ENCODE measurements around the gene MARCHF10. TPM values are rescaled to one million over a fixed set of nuclear protein-coding genes. Genes with fewer than 3 reads are reported as not detected.

Gene MARCHF10
- total RNA-seq, 2 experiments from 2014 or later, result not detected

DNA sequence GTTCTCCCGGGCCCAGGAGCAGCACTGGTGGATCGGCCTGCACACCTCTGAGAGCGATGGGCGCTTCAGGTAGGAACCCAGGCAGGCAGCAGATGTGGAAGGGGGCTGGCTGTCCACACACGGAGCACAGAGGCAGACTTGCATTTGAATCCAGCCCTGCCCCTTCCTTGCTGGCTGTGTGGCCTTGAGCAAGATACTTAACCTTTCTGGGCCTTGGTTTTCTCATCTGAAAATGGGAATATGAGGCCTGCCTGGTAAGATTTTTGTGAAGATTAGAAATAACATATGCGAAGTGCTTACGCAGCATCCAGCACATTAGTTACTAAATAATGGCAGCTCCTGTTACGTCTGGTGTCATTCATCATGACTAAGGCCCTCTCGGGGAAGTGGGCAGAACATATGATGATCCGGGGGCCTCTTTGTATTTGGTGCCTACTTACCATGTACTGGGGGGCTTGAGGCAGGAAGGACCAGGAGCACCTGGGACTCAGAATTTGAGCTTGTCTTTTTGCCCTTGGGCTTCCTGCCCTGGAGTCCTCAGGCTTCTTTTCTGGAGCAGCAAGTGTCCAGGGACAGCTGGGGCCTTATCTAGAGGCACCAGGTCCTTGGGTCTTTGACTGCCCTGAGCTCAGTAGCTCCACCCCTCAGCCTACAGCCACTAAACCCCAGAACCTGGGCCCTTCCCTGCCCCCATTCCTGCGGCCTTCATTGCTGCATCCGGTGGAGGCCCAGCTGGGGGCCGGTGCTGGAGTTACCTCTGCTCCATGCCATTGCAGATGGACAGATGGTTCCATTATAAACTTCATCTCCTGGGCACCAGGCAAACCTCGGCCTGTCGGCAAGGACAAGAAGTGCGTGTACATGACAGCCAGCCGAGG, 126.8 kb downstream of the MARCHF10 start:
- Mint-ChIP-seq H3K4me1 (no peaks in the 10 kb centered on the region), H3K9me3 (ENCODE audit: low read depth) (no peaks in the 10 kb centered on the region), H3K36me3 (no peaks in the 10 kb centered on the region), H3K27me3 (no peaks in the 10 kb centered on the region), H3K4me3 (no peak overlapping the region), H3K27ac (no peak overlapping the region)
- ATAC-seq (no peak), DNase-seq (no peak)
- CTCF ChIA-PET, result no interaction called here

GRCh38 chr17:62680541-62681052, 127.5 kb downstream of the MARCHF10 start:
- Mint-ChIP-seq H3K4me1 (no peaks in the 10 kb centered on the region), H3K36me3 (no peaks in the 10 kb centered on the region), H3K9me3 (ENCODE audit: low read depth) (no peaks in the 10 kb centered on the region), H3K27me3 (no peaks in the 10 kb centered on the region), H3K4me3 (no peak overlapping the region), H3K27ac (no peak overlapping the region)
- DNase-seq (no peak), ATAC-seq (no peak)
- CTCF ChIA-PET, result no interaction called here

GRCh38 chr17:62679866-62680377, 128.2 kb downstream of the MARCHF10 start:
- CTCF ChIA-PET, result no interaction called here
- H3K36me3 Mint-ChIP-seq, result no peaks in the 10 kb centered on the region

GRCh38 chr17:62678214-62678919, 129.7 kb downstream of the MARCHF10 start:
- CTCF ChIA-PET, result no interaction called here
- DNase-seq (no peak), ATAC-seq (no peak)
- Mint-ChIP-seq H3K27ac (no peak overlapping the region), H3K4me1 (no peaks in the 10 kb centered on the region), H3K27me3 (no peaks in the 10 kb centered on the region), H3K9me3 (ENCODE audit: low read depth) (no peaks in the 10 kb centered on the region), H3K4me3 (no peak overlapping the region), H3K36me3 (no peaks in the 10 kb centered on the region)

More at GRCh38 chr17:62679866-62680377, 128.2 kb downstream of the MARCHF10 start:
- no peaks in the 10 kb centered on the region for H3K9me3 Mint-ChIP-seq (ENCODE audit: low read depth)
- no peaks in the 10 kb centered on the region for H3K27me3 Mint-ChIP-seq
- DNase-seq (no peak), ATAC-seq (no peak)
- H3K4me3 Mint-ChIP-seq, result no peak overlapping the region
- H3K27ac Mint-ChIP-seq, result no peak overlapping the region
- no peaks in the 10 kb centered on the region for H3K4me1 Mint-ChIP-seq

DNA sequence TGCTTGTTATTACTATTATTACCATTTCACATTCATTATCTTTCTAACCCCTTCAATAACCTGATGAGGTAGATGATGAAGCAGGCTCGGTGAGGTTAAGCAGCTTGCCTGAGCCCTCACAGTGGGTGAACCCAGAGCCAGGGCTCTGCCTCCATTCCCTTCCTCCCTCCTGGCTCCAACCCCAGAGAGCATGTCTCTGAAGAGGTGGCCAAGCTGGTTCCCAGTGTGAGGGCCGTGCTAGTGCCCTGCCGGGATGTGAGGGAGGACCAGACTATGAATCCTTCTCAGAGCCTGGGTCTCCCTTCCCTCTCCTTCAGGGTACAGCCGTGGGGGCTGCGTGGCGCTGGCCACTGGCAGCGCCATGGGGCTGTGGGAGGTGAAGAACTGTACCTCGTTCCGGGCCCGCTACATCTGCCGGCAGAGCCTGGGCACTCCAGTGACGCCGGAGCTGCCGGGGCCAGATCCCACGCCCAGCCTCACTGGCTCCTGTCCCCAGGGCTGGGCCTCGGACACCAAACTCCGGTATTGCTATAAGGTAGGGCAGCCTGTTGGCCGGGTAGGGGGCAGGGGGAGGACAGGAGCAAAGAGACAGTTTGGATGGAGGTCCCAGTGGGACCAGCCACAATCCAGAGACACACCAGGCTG, 131.0 kb downstream of the MARCHF10 start:
- no peaks in the 10 kb centered on the region for H3K27me3 Mint-ChIP-seq
- no peaks in the 10 kb centered on the region for H3K9me3 Mint-ChIP-seq (ENCODE audit: low read depth)
- no peaks in the 10 kb centered on the region for H3K4me1 Mint-ChIP-seq
- no peak overlapping the region for H3K27ac Mint-ChIP-seq
- DNase-seq (no peak), ATAC-seq (no peak)
- CTCF ChIA-PET, result no interaction called here
- H3K4me3 Mint-ChIP-seq, result no peak overlapping the region
- no peaks in the 10 kb centered on the region for H3K36me3 Mint-ChIP-seq

- Mint-ChIP-seq H3K9me3 (ENCODE audit: low read depth) (no peaks in the 10 kb centered on the region), H3K4me1 (no peaks in the 10 kb centered on the region), H3K27ac (no peak overlapping the region), H3K4me3 (no peak overlapping the region), H3K36me3 (no peaks in the 10 kb centered on the region), H3K27me3 (no peaks in the 10 kb centered on the region)
- DNase-seq, result no peak
- no peak for ATAC-seq
- CTCF ChIA-PET, result no interaction called here
Observed at GRCh38 chr17:62676231-62676943, 131.7 kb downstream of the MARCHF10 start.

DNA sequence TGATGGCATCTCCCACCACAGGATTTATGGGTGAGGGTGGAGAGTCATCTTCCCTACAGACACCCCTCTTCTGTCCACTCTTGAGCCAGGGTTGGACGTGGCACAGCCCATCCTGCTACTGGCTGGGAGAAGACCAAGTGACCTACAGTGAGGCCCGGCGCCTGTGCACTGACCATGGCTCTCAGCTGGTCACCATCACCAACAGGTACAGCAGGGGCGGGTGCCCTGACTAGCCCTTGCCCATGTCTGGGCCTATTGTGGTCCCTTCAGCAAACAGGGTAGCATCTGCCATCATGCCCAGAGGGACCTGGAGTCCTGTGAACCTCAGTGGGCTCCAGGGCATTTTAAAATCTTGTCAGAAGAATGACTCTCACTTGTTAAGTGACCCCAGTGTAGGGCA, 132.4 kb downstream of the MARCHF10 start:
- CTCF ChIA-PET, result no interaction called here
- no peaks in the 10 kb centered on the region for H3K4me1 Mint-ChIP-seq
- no peak overlapping the region for H3K27ac Mint-ChIP-seq
- H3K4me3 Mint-ChIP-seq, result no peak overlapping the region
- ATAC-seq (no peak), DNase-seq (no peak)
- H3K9me3 Mint-ChIP-seq (ENCODE audit: low read depth), result no peaks in the 10 kb centered on the region
- no peaks in the 10 kb centered on the region for H3K27me3 Mint-ChIP-seq
- H3K36me3 Mint-ChIP-seq, result no peaks in the 10 kb centered on the region

DNA sequence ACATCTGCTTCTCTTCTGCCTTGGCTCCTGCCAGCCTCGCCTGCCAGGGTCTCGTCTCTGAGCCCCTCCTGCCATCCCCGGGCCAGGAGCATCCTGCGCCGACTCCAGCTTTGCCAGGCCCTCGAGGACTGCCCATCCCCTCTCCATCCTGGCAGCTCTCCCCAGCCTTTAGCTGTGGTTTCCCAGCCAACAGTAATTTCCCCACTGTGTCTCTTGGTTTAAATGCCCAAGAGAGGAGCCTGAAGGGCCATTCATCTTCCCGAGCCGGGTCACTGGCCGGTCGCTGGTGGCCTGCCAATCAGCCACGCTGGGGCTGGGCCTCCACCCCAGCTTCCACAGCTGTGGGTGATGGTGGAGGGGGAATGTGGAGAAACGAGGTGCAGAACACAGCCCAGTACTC, 132.9 kb downstream of the MARCHF10 start:
- H3K9me3 Mint-ChIP-seq (ENCODE audit: low read depth), result no peaks in the 10 kb centered on the region
- no peak for ATAC-seq
- no peak overlapping the region for H3K4me3 Mint-ChIP-seq
- CTCF ChIA-PET, result no interaction called here
- H3K27ac Mint-ChIP-seq, result no peak overlapping the region
- no peak for DNase-seq
- no peaks in the 10 kb centered on the region for H3K36me3 Mint-ChIP-seq
- H3K4me1 Mint-ChIP-seq, result no peaks in the 10 kb centered on the region
- no peaks in the 10 kb centered on the region for H3K27me3 Mint-ChIP-seq

DNA sequence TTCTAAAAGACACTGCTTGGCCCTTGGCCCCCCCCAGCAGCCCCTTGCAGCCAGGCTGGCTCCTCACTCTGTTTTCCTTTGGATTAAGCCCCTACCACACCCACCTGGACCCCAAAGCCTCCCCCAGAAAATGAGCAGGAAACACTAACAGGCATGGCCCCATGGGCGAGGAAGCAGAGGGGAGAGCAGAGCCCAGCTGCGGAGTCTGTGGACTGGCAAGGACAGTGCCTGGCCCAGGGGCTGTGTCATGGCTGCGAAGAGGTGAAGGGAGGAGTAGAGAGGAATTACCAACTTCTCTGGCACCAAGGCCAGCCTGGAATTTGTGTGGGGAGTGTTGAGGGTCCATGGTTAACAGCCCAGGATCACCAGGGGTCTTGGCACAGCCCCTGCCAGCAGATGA, 133.3 kb downstream of the MARCHF10 start:
- CTCF ChIA-PET, result no interaction called here
- H3K4me1 Mint-ChIP-seq, result no peaks in the 10 kb centered on the region
- H3K27ac Mint-ChIP-seq, result no peak overlapping the region
- H3K4me3 Mint-ChIP-seq, result no peak overlapping the region
- DNase-seq (no peak), ATAC-seq (no peak)
- no peaks in the 10 kb centered on the region for H3K9me3 Mint-ChIP-seq (ENCODE audit: low read depth)
- no peaks in the 10 kb centered on the region for H3K36me3 Mint-ChIP-seq
- H3K27me3 Mint-ChIP-seq, result no peaks in the 10 kb centered on the region

DNA sequence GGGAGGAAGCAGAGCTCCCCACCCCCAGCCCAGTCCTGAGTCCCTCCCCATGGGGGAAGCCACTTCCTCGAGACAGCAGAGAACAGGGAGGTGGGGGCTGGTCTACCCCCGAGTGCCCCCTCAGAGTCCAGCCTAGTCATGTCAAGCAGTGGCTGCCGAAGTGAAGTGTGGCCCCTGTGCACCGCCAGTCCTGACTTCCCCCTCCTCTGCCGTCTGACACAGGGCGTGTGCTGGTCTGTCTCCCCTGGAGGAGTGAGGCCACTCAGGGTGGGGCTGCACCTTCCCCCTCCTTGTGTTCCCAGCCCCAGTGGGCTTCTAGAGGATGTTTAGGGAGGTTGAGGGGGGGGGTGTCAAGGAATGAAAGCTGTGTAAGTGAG, 133.8 kb downstream of the MARCHF10 start:
- no peaks in the 10 kb centered on the region for H3K27me3 Mint-ChIP-seq
- no peaks in the 10 kb centered on the region for H3K36me3 Mint-ChIP-seq
- no peaks in the 10 kb centered on the region for H3K9me3 Mint-ChIP-seq (ENCODE audit: low read depth)
- ATAC-seq, result no peak
- no peak overlapping the region for H3K4me3 Mint-ChIP-seq
- no peaks in the 10 kb centered on the region for H3K4me1 Mint-ChIP-seq
- CTCF ChIA-PET, result interaction anchor here (1.1 kb wide), 1 partner anchor 730 kb away, joined by 3 read pairs; no protein-coding TSS in a partner anchor
- no peak for DNase-seq
- H3K27ac Mint-ChIP-seq, result no peak overlapping the region

DNA sequence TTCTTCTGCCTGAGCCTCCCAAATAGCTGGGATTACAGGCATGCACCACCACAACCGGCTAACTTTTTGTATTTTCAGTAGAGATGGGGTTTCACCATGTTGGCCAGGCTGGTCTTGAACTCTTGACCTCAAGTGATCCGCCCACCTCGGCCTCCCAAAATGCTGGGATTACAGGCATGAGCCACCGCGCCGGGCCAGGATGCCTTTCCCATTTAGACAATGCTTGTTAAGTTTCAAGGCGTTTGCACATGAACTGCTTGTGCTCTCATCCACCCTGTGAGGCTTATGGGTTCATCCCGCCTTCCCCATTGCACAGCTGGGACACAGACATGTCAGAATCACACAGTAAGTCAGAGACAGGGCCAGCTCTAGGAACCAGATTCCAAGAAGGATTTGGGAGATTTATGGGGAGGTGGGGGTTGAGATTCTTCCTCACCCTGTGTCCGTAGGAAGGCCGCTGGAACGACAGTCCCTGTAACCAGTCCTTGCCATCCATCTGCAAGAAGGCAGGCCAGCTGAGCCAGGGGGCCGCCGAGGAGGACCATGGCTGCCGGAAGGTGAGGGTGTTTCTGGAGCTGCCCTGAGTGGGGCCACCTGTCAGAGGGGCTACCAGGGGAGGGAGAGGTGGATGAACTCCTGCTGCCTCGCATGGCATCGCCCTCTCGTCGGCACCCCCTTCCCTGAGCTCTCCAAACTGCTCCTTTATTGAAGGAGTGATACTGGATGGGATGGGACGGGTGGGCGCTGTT, 134.3 kb downstream of the MARCHF10 start:
- Mint-ChIP-seq H3K4me3 (no peak overlapping the region), H3K27me3 (no peaks in the 10 kb centered on the region), H3K9me3 (ENCODE audit: low read depth) (no peaks in the 10 kb centered on the region), H3K4me1 (no peaks in the 10 kb centered on the region), H3K36me3 (no peaks in the 10 kb centered on the region), H3K27ac (no peak overlapping the region)
- no peak for ATAC-seq
- CTCF ChIA-PET, result interaction anchor here (0.6 to 2.5 kb wide), 4 partner anchors 214 to 733 kb away, joined by 3 to 19 read pairs (median 4); no protein-coding TSS in a partner anchor
- no peak for DNase-seq

DNA sequence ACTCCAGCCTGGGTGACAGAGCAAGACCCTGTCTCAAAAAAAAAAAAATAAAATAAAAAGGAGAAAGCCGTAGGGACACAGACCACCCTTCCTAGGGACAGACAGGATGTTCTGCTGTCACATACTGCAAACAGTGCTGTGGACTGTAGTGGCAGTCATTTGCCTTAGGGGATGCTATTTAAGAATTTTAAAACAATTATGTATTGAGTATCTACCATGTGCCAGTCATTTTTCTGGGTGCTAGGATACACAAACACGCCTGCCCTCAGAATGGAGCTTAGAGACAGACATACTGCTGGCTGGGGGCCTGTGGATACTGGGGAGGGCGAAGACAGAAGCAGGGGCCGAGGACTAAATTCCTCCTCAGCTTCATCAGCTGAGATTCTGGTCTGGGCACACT, 135.2 kb downstream of the MARCHF10 start:
- CTCF ChIA-PET, result interaction anchor here (0.7 to 2.5 kb wide), 10 partner anchors 10 to 734 kb away, joined by 3 to 19 read pairs (median 4); no protein-coding TSS in a partner anchor
- H3K27ac Mint-ChIP-seq, result no peak overlapping the region
- no peak for ATAC-seq
- no peaks in the 10 kb centered on the region for H3K9me3 Mint-ChIP-seq (ENCODE audit: low read depth)
- H3K36me3 Mint-ChIP-seq, result no peaks in the 10 kb centered on the region
- DNase-seq, result no peak
- no peak overlapping the region for H3K4me3 Mint-ChIP-seq
- no peaks in the 10 kb centered on the region for H3K27me3 Mint-ChIP-seq
- no peaks in the 10 kb centered on the region for H3K4me1 Mint-ChIP-seq

Data from activated CD8-positive, alpha-beta memory T cell treated with anti-CD3 and anti-CD28 coated beads, Interleukin-2, amount 10 ng/mL, durations not matched to agents 7 days and 5 days (primary cell).